ENCODE data around the gene GRHPR.
"Not testable (repeated sequence)": the region's sequence is repeated elsewhere in the genome, so short reads cannot be mapped to it uniquely, and the experiment has no call there.

GRCh38 chr9:37473982-37474381 is 51.5 kb downstream of the GRHPR start:
- TF ChIP-seq CTCF (conservative IDR thresholded peaks at IDR 0.05); ZFX (IDR thresholded peaks at IDR 0.05): not testable (repeated sequence)

Measured in C4-2B (cell line).